Skeletal muscle cell (primary cell): ENCODE data around the gene VPS18.

ENCODE experiments used
- DNase-seq: peaks from one replicate; pipeline ENCODE4 v3.0.0-alpha.2; 2010; ENCODE audit warnings: low read depth
- H3K4me3 ChIP-seq: 2 replicates; pipeline ENCODE4 v1.5.1; 2011; ENCODE audit warnings: low read depth, mild to moderate bottlenecking, control low read depth, low read length, moderate library complexity

The VPS18 gene

GRCh38 chr15:40930430-40931299 is 36.4 kb downstream of the VPS18 start:
- H3K4me3 ChIP-seq = peak overlapping the region; percentile 43

GRCh38 chr15:40931300-40932142 is 37.3 kb downstream of the VPS18 start:
- DNase-seq = no peak
- H3K4me3 ChIP-seq = no peak overlapping the region

More at GRCh38 chr15:40930430-40931299, 36.4 kb downstream of the VPS18 start:
- no peak for DNase-seq

- H3K4me3 ChIP-seq = no peak overlapping the region
- DNase-seq = no peak
Measured at GRCh38 chr15:40932156-40932555, 37.9 kb downstream of the VPS18 start.

DNA sequence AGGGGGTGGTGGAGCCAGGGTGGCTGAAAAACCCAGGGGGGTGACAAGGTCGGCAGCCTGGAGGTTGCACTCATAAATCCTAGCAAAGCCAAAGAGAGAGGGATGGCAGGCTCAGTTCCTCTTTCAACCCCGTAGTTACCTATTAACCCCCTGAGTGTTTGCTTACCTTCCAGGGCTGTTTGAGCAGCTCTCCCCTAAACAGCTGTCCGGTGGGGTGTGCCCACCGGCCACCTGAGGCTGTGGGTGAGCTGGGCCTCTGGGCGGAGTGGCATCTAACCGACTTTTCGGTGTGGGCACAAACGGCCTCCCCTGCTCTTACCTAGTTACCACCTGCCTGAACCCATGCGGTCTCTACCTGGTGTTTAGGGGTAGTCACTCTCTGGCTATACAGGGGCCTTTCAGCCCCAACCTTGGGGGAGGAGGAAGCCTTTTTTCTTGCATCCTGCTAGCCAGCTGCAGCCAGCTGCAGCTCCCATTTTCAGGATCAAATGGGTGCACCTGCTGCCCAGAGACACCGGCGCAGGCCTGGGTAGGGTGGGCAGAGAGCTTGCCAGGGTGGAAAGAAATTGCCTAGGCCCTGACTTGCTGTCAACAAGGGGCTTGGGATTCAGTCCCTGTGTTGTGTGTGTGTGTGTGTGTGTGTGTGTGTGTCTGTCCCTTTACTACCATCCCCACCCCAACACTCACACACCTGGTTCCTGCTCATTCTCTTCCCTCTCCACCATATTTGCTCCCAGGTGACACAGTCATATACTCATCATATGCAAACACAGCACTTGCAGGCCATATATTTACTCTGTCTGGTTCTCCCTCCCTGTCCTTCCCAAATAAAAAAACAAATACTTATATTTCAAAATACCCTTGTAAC is 38.6 kb downstream of the VPS18 start:
- no peak overlapping the region for H3K4me3 ChIP-seq
- DNase-seq = no peak

- no peak for DNase-seq
- H3K4me3 ChIP-seq = no peak overlapping the region
Measured at GRCh38 chr15:40933517-40933902, 39.3 kb downstream of the VPS18 start.

- no peak for DNase-seq
- H3K4me3 ChIP-seq = no peak overlapping the region
Measured at GRCh38 chr15:40934457-40934856, 40.2 kb downstream of the VPS18 start.

DNA sequence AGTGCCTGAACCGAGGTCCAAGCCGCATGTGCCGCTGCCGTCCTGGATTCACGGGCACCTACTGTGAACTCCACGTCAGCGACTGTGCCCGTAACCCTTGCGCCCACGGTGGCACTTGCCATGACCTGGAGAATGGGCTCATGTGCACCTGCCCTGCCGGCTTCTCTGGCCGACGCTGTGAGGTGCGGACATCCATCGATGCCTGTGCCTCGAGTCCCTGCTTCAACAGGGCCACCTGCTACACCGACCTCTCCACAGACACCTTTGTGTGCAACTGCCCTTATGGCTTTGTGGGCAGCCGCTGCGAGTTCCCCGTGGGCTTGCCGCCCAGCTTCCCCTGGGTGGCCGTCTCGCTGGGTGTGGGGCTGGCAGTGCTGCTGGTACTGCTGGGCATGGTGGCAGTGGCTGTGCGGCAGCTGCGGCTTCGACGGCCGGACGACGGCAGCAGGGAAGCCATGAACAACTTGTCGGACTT is 42.0 kb downstream of the VPS18 start:
- DNase-seq = no peak
- no peak overlapping the region for H3K4me3 ChIP-seq

DNA sequence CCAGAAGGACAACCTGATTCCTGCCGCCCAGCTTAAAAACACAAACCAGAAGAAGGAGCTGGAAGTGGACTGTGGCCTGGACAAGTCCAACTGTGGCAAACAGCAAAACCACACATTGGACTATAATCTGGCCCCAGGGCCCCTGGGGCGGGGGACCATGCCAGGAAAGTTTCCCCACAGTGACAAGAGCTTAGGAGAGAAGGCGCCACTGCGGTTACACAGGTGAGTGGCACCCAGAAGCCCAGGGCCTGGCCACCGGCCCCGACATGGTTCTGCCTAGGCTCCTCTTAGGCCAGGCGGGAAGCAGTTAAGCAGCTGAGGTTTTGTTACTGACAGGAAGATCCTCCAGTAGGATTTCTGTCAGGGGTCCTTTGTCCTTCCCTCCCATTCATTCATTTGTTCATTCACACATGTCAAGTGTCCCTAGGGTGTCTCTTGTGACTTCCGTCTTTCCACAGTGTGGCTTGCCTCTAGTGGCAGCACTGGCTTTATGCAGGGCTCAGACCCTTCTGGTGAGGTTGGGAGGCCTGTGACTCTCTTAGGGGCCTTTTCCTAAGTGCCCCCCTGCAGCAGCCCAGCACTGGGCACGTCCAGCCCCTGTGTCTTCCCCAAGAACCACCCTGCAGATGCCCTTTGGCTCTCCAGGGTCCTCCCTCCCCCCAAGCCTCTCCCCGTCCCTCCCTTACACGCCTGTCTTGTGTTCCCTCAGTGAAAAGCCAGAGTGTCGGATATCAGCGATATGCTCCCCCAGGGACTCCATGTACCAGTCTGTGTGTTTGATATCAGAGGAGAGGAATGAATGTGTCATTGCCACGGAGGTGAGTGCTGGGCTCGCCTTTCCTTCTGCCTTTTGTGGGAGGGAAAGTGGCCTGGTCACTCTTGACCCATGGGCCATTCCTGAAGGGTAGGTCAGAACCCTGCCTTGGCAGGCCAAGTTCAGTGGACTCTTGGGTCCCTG is 42.7 kb downstream of the VPS18 start:
- no peak overlapping the region for H3K4me3 ChIP-seq
- DNase-seq = no peak

- no peak for DNase-seq
- H3K4me3 ChIP-seq = no peak overlapping the region
Measured at GRCh38 chr15:40937762-40938535, 43.7 kb downstream of the VPS18 start.

DNA sequence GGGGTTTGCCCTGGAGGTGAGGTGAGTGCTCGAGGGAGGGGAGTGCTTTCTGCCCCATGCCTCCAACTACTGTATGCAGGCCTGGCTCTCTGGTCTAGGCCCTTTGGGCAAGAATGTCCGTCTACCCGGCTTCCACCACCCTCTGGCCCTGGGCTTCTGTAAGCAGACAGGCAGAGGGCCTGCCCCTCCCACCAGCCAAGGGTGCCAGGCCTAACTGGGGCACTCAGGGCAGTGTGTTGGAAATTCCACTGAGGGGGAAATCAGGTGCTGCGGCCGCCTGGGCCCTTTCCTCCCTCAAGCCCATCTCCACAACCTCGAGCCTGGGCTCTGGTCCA is 44.3 kb downstream of the VPS18 start:
- no peak overlapping the region for H3K4me3 ChIP-seq
- DNase-seq = no peak

DNA sequence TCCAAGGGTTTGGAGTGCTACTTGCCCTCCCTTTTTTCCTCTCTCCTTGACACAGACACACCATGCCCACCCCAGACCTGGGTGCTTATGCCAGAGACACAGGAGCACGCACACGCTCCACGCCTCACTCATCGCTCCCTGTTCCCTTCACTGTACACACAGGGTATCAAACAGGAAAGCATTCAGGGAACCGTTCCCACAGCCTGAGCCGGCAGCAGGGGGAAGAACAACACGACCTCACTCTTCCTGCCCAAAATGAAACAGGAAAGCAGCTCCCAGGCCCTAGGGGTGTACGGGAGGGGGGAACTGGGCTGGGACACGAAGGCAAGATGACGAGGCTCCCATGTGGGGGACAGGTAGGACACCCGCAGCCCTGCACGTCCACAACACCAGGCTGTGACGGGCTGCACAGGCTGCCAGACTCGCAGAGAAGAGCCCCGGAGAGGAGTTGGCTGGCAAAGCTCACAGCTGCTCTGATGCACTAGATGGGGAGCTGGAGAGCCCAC is 46.1 kb downstream of the VPS18 start:
- H3K4me3 ChIP-seq = no peak overlapping the region
- no peak for DNase-seq

DNA sequence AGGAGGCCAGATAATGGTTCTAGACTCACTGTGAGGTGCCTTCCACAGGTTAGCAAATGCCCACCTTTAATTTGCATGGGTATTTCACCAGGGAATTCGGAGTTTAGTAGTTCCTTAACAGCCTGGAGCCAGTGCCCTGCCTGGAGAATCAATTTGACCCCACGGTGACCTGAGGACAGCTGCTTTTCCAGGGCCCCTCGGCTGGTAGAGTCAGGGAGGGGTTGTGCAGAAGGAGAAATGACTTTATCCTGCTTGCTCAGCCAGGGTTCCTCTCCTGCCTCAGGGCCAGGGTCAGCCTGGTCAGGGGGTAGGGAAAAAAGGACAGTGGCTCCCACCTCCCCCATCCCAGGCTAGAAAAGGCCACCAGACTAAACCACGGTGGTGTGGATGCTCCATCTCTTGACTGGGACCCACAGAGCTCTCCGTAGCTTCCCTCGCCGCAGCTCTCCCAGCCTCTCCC is 46.8 kb downstream of the VPS18 start:
- no peak for DNase-seq
- H3K4me3 ChIP-seq = peak overlapping the region; percentile 53

GRCh38 chr15:40941528-40942336 is 47.5 kb downstream of the VPS18 start:
- DNase-seq = no peak
- peak overlapping the region; percentile 53 for H3K4me3 ChIP-seq

- peak overlapping the region; percentile 53 for H3K4me3 ChIP-seq
- DNase-seq = no peak
Measured at GRCh38 chr15:40942337-40942854, 48.1 kb downstream of the VPS18 start.

GRCh38 chr15:40942878-40943277 is 48.6 kb downstream of the VPS18 start:
- no peak overlapping the region for H3K4me3 ChIP-seq
- DNase-seq = no peak

DNA sequence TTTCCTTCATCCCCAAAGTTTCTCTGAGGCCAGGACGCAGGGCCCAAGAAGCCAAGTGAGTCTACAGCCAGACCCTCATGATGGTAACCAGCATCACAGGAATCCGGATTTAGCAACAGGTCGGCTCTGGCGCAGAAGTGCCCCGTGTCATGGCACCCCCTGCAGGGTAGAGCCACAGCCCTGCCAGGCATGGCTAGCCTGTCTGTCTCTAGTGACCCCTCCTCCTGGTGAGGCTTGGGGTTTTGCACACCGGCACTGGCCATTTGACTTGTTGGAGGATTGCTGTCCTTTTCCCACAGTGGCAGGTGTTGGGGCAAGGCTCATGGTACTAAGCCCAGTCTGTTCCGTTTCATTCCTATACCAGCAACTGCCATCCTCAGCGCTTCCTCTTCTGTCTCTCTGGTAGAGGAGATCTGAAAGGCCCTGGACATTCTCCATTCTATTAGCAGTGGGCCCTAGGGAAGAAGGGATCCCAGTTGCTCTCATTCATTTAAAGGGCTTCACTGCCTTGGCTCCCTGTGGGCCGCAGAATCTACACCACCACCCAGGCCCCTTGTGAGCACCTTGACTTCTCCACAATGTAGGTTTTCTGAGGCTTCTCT is 49.6 kb downstream of the VPS18 start:
- no peak overlapping the region for H3K4me3 ChIP-seq
- no peak for DNase-seq
